SIG-M5 (cell line): ENCODE measurements around the gene DHX36.

Experiments used
- DNase-seq: peaks from one replicate; lab custom pipeline; 2025; lab: John Stamatoyannopoulos, UW

The DHX36 gene

DNA sequence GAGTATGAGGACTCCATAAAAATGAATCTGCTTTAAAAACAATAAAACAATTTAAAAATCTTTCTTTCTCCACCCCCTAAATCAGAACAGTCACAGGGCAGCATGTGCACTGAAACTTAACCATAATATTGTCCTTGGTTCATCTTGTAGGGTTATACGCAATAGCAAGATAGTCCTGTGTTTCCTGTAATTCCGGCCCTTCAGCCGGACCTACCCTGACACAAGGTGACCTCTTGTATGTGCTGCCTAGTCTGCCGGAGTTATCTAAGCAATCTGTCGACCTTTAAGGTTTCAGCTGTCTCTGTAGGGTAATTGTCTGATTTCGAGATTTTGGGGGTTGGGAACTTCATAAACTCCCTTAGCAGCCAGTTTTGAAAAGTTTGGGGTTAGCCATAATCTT lies 99.9 kb downstream of the DHX36 start:
- DNase-seq: no peak

GRCh38 chr3:154223519-154223918 lies 100.8 kb downstream of the DHX36 start:
- DNase-seq: no peak
